ENCODE measurements around the gene SEBOX.

SEBOX gene

DNA sequence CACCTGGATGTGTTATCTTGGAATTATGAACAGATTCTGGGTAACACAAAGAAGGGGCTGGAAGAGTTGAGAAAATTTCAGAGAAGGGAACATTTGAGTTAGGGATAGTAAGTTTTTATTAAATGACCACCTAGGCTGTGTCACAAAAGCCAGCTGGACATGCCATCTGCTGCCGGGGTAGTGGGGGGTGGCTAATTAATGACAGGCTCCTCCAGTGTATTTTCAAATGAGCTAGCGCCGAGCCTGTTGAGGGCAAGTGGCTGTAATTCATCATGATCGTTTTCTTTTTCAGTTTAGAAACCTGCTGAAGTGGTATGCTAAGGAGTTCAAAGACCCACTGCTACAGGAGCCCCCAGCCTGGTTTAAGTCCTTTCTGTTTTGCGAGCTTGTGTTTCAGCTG, 39.8 kb downstream of the SEBOX start:
- DNase-seq = no peak
- intact Hi-C loops (cut with DNase I) = no loop called here

DNA sequence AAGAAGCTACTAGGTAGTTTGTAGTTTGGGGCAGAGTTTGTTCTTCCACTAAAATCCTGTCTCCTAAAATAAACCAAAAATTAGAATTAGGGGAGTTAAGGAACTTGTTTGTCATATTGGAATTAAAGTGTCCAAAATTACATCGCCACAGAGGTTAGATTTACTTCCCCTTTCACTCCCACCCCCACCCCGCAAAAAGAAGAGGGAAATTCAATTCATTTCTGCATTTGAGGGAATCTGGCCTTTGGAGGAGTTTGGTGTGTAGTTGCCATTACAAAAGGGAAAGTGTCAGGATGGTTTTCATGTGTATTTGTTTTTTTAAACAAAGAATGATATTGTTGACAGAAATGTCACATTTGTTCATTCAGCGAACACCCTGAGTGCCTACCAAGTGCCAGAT, 40.2 kb downstream of the SEBOX start:
- intact Hi-C loops (cut with DNase I) = no loop called here
- no peak for DNase-seq

DNA sequence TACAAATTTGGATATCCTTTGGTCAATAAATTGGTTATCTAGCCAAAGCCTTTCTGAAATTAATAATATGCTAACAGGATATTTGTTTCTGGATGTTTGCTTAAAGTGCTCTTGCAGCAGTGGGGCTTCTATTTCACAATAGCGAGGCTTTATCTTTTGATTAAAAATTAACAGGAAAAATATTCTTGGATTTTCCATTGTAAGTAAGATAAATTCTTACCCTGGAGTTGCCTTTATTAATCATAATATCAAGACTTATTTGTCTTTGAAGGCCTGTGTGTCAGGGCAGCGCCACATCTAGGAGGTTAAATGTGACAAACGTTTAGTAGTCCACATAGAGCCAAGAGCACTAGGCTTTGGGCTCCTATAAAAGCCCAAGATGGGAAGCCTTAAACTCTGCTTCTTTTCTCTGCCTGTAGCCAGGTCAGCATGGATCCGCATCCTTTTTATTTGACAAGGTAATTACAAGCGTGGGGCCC, 40.7 kb downstream of the SEBOX start:
- intact Hi-C loops (cut with DNase I) = no loop called here
- no peak for DNase-seq

DNA sequence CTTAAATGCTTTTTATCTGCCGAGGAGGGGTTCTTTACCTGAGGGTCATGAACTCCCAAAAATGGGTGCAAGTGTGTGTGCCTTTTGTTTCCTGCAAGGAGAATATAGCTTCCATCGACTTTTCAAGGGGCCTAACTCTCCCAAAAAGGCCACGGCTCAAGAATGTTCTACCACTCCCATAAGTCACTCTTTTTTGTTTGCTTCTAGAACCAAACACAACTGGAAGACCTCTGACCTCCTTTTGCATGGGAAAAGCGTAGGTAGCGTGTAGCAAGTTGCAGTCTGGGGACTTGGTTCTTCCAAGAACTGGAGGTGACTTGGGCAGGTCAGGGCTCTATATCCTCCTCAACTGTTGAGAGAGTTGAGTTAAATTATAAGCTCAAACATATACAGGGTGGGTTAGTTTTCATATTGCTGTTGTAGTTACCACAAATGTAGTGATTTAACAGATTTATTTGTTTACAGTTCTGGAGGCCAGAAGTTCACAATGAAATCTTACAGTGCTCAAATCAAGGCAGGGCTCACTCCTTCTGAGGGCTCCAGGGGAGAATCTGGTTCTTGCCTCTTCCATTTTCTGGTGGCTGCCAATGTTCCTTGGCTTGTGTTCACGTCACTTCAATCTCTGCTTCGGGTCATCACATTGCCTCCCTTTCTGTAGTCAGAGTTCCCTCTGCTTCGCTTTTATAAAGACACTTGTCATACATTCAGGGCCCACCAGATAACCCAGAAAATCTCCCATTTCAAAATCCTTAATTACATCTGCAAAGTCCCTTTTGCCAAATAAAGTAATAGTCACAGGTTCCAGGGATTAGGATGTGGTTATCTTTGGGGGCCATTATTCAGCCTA, 44.6 kb downstream of the SEBOX start:
- intact Hi-C loops (cut with DNase I) = no loop called here
- DNase-seq = no peak

DNA sequence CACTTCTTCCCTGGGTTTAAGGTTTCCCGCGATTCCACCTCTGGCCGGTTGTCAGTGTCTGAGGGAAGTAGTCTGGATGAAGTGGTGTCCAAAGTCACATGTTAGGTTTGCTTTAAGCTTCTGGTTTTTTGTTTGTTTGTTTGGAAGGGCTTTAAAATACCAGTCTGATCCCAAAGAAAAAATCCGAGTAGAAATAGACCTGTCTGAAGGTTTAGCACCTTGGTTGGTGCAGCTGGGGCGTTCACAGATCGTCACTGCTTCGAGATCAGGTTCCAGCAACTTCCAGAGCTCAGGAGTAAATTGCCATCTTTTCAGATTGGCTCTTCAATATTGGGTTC, 45.4 kb downstream of the SEBOX start:
- no peak for DNase-seq
- intact Hi-C loops (cut with DNase I) = loop anchor here (2.0 kb wide), 1 partner anchor 15 kb away; the partner anchor contains the start of genes IFT20 and TNFAIP1

DNA sequence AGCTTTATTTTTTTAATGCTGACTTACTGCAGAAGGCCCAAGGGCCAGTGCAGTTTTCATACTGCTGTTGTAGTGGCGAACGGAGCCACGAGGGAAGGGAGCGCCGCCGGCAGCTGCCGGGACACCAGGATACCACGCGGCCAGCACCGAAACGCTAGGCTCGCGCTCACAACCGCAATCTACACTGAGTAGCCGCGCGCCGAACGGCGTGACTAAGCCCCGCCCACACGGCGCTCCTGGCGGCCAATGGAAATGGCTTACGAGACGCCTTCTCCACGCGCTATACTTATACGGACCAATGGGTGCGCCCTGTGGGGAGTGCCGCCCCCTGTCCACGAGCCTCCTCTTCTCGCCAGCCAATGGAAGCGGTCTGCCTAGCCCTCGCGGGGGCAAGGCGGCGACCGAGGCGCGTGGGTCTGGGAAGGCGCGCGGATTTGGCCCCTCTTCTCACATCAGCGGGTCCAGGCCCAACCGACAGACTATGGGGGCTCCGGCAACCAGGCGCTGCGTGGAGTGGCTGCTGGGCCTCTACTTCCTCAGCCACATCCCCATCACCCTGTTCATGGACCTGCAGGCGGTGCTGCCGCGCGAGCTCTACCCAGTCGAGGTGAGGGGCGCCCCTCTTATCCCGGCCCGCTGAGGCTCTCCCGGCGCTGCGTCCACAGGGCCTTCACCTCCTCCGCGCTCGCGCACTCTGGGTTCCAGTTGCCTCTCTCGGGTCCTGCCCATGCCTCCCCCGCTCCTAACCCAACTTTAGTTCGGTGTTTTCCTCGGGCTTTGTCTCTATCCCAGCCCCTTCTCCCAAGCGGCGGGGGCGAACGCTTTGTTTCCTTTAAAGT, 46.0 kb downstream of the SEBOX start, which contains the start of gene TMEM97:
Gene TMEM97, plus strand, starts transcription at position 442 of the 839 bp plus-strand sequence. Its CDS starts 40 bp downstream, at position 482.
- DNase-seq = peak; percentile 92 to 100 (median 98)
- intact Hi-C loops (cut with DNase I) = loop anchor here (2.0 kb wide), 1 partner anchor 16 kb away; the partner anchor contains the start of genes IFT20 and TNFAIP1

DNA sequence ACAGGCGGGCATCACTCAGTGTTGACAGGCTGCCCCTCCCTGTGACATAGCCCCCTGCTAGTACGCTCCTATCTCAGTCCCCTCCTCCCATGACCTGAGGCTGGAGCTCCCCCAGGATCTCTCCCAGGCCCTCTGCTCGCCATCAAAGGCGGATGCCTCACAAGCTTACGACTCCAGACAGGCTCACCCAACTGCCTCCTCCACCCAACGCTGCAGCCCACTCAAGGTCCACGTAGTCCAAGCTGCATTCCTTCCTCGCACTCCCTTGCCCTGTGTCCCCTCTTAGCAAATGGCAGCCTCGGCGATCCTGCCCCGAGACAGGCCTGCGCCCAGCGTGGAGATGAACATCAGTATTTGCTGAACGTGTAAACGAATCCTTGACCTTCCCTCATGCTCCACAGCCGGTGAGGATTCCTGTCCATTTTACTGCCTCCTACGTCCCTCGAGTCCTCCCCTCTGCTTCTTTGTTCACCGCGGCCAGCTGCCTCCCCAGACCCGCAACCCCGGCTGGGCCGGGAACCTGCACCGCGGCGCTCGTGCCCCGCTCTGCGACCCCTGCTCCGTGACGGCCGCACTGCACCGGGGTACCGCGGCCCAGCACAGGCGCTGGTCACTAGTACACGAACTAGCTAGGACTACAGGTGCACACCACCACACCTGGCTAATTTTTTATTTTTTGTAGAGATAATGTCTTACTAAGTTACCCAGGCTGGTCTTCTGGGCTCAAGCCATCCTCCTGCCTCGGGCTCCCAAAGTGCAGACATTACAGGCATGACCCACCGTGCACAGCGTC, 46.8 kb downstream of the SEBOX start:
- DNase-seq = peak in 1 of 10 donors; percentile 83
- intact Hi-C loops (cut with DNase I) = loop anchor here (2.0 kb wide), 1 partner anchor 17 kb away; the partner anchor contains the start of genes IFT20 and TNFAIP1

DNA sequence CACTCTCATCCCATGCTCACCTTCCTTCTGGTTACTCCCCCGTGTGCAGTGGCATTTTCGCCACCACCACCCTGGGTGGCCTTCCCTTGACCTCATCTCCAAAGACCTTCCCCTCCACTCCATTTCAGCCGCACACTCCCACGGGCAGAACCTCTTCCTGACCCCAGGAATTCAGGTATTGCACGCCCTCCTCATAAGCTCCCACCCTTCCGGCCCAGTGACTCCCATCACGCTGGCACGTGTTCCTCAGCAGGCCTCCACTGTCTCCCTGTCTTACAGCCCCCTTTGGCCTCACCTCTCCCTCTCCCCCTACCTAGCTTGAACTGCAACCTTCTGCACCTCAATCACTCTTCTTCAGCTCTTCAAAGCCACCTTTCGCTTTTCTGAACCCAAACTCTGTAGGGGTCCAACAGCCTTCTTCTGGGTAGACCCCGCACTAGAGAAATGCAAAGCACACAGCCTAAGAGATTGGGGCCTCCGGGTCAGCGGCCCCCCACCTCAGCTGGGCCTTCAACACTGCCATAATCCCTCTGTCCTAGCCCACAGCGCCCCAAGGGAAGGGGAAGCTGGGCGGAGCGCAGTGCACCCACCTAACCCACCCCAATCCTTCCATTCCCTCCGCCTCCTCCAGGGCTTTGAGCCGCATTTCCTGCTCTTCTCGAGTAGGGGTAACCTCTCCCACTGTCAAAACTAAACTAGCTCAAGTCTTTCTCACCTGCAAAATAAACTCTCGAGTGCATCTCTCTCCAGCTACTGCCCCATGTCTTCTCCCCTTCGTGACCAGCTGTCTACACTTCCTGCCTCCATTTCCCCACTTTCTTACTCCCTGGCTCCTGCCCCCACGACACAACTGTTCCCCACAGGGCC, 47.7 kb downstream of the SEBOX start:
- intact Hi-C loops (cut with DNase I) = no loop called here
- peak in 1 of 10 donors; percentile 65 for DNase-seq

DNA sequence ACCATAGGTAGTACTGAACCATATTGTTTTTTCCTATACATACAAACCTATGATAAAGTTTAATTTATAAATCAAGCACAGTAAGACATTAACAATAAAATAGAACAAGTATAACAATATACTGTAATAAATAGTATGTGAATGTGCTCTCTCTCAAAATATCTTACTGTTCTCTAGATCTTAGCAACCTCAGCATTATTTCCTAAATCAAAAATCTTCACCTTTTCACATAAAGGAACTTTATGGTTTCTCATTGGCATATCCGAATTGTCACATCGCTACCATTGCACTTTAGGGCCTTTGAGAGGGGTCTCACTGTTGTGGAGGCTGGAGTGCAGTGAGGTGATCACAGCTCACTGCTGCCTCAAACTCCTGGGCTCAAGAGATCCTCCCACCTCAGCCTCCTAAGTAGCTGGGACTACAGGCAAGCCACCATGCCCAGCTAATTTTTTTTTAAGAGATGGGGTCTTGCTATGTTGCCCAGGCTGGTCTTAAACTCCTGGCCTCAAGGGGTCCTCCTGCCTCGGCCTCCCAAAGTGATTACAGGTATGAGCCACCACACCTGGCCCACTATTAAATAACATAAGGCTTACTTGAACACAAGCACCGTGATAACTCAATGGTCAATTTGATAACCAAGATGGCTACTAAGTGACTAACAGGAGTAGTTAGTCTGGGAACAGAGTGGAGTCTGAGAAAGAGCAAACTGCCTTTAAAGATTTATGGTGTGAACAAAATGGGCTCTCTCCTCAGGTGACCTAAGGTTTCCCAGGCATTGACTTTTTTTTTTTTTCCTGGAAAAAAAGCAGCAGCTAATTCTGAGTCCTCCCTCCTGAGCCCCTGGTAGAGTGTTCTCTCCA, 48.9 kb downstream of the SEBOX start:
- peak in 1 of 10 donors; percentile 38 for DNase-seq
- intact Hi-C loops (cut with DNase I) = no loop called here

DNA sequence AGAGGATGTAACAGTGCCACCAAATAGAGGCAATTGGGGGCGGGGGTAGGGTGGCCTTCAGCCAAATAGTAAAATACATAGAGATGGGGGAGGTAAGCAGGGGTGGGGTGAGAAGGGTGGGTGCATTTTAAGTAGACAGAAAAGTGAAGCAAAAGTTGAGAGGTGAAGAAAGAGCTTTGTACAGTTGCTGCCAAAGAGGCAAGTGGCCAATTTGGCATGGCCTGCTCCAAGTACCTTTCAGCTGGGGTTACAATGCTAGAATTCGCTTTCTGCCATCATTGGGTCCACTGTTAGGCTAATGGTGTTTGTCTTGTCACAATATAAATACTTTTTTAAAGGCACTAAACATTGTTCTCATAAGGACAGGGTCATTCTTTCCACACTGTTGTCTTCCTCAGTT, 51.2 kb downstream of the SEBOX start:
- no peak for DNase-seq

More for the DNA sequence above, 51.2 kb downstream of the SEBOX start:
- intact Hi-C loops (cut with DNase I) = no loop called here

Data from posterior cingulate gyrus (tissue), 11 donors.